Posterior cingulate gyrus (tissue), 11 donors: ENCODE data around the gene WDR45B.
"Not testable (repeated sequence)": the region's sequence is repeated elsewhere in the genome, so short reads cannot be mapped to it uniquely, and the experiment has no call there.

Source experiments
- DNase-seq, 10 donors: peaks; one replicate each; pipeline versions ENCODE4 v3.0.0 to v3.0.0-alpha.2; 2020 to 2021; ENCODE audit warnings: mixed read lengths in 3 of 10
- intact Hi-C: fragments of 100-400 bp; cut with DNase I; formaldehyde crosslinking; loops from one replicate; pipeline ENCODE4 v1.15.1; 2023

Gene WDR45B

GRCh38 chr17:82592289-82592766, 55.9 kb downstream of the WDR45B start:
- intact Hi-C loops: no loop called here
- peak in 1 of 10 donors; percentile 65 for DNase-seq

- DNase-seq: peak in 3 of 10 donors; percentile 48 to 79 (median 61)
- intact Hi-C loops: no loop called here
Observed at GRCh38 chr17:82590881-82591539, 57.2 kb downstream of the WDR45B start.

DNA sequence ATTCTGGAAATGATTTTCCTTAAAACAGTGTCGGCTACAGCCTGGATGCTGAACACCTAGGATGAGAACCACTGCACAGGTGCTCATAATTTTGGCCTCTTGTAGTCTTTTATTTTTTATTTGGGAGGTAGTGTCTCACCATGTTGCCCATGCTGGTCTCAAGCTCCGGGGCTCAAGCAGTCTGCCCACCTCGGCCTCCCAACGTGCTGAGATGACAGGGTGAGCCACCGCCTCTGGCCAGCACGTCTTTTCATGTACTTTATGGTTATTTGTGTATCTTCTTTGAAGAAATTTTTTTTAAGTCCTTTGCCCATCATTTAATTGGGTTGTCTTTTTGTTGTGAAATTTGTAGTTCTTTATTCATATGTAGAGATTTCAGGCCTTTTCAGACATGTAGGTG, 58.0 kb downstream of the WDR45B start:
- intact Hi-C loops: no loop called here
- peak in 3 of 10 donors; percentile 40 to 71 (median 69) for DNase-seq

- peak in 1 of 10 donors; percentile 65 for DNase-seq
- intact Hi-C loops: no loop called here
Observed at GRCh38 chr17:82589851-82590180, 58.4 kb downstream of the WDR45B start.

- DNase-seq: peak in 2 of 10 donors; percentile 55 to 60
- intact Hi-C loops: no loop called here
Observed at GRCh38 chr17:82588266-82589175, 59.7 kb downstream of the WDR45B start.

GRCh38 chr17:82587234-82588086, 60.8 kb downstream of the WDR45B start:
- intact Hi-C loops: no loop called here
- DNase-seq: peak in 2 of 10 donors; percentile 71 to 79

DNA sequence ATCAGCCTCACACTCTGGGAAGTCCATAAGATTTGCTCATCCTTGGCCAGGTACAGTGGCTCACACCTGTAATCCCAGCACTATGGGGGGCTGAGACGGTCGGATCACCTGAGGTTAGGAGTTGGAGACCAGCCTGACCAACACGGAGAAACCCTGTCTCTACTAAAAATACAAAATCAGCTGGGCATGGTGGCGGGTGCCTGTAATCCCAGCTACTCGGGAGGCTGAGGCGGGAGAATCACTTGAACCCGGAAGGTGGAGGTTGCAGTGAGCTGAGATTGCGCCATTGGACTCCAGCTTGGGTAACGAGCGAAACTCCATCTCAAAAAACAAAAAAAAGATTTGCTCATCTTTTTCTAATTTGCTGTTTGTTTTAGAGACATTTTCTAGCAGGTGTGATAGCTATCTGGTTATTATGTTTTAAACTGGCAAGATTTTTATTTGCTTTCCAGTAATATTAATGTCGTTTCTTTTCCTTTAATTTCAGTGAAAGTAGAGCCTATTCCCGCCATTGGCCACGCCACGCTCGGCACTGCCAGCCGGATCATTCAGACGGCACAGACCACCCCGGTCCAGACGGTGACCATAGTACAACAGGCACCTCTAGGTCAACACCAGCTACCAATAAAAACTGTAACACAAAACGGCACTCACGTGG, 61.5 kb downstream of the WDR45B start:
- intact Hi-C loops: no loop called here
- DNase-seq: peak in 2 of 10 donors; percentile 24 to 48

- peak in 2 of 10 donors; percentile 73 to 93 for DNase-seq
- intact Hi-C loops: not testable (repeated sequence)
Observed at GRCh38 chr17:82585935-82586575, 62.2 kb downstream of the WDR45B start.

DNA sequence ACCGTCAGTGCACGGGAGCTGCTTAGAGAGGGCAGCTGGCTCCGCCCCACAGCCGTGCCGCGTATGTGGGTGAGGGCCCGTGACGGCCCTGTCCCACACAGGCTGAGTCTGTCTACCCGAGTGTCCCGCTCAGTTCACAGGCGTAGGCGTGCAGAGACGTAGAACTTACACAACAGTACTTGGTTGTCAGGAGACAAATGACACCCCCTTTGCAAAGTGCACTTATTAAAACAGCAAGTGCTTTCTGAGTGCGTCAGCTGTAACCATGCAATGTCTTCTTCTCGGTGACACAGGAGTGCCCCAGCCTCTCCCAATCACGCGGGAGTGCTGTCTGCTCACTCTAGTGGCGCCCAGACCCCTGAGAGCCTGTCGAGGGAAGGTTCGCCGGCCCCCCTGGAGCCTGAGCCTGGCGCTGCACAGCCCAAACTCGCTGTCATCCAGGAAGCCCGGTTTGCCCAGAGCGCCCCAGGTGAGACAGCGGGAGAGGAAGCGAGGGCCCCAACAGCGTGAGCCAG, 64.5 kb downstream of the WDR45B start:
- intact Hi-C loops: no loop called here
- DNase-seq: peak in 2 of 10 donors; percentile 86 to 88

DNA sequence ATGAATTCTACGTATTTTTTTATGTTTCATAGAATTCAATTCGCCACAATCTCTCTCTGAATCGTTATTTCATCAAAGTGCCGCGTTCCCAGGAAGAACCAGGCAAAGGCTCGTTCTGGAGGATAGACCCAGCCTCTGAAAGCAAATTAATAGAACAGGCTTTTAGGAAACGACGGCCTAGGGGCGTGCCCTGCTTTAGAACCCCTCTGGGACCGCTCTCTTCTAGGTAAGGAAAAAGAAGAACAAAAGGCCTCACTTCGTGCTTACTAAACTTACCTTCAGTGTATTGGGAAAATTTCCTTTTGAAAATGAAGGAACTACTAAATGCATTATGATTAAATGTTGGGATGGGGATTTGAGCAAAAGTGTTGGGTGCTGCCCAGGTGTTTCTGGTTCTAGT, 65.5 kb downstream of the WDR45B start:
- intact Hi-C loops: no loop called here

DNA sequence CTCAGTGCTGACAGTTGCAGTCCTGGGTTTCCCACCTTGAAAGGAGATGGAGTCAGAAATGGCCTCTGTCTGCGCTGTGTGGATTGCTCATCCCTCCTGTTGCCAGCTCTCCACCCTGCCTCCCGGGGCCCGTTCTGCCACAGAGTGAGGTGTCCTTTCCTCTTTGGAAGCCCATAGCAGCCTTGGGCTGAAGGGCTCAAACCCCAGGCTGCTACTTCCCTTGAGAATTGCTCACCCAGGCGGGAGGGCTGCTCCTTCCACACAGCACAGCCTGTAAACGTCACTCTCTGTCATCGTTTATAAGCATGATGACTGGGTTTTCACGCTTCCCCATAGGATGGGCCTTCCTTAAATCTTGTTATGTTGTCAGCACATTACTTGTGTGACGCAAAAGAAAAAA, 66.0 kb downstream of the WDR45B start:
- peak in 2 of 10 donors; percentile 36 to 72 for DNase-seq
- intact Hi-C loops: no loop called here

More for the DNA sequence above, 65.5 kb downstream of the WDR45B start:
- peak in 1 of 10 donors; percentile 1 for DNase-seq

DNA sequence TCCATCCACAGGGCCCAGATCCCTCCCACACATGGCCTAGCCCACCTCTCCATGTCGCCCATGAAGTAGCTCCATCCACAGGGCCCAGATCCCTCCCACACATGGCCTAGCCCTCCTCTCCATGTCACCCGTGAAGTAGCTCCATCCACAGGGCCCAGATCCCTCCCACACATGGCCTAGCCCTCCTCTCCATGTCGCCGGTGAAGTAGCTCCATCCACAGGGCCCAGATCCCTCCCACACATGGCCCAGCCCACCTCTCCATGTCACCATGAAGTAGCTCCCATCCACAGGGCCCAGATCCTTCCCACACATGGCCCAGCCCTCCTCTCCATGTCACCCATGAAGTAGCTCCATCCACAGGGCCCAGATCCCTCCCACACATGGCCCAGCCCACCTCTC, 68.3 kb downstream of the WDR45B start:
- DNase-seq, intact Hi-C loops: not testable (repeated sequence)

DNA sequence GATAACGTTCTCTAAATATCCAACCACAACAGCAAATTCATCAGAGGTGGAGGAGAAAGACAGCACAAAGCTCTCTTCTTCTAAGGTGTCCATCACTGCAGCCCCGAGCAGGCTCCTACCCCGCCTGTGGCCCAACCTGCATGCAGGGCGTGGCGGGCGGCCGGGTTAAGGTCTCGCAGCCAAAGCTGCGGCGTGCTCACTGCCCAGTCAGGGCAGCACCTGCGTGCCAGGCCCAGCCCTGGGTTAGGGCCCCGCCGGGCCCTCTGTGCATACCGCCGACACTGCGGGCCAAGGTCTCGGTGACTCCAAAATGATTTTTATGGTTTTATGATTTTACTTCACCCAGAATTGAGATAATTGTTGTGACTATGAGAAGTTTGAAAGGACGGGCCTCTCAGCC, 70.9 kb downstream of the WDR45B start:
- intact Hi-C loops: no loop called here
- DNase-seq: peak in 2 of 10 donors; percentile 43 to 67

- intact Hi-C loops: not testable (repeated sequence)
- DNase-seq: peak in 2 of 10 donors; percentile 16 to 75
Observed at GRCh38 chr17:82575581-82576221, 72.5 kb downstream of the WDR45B start.

DNA sequence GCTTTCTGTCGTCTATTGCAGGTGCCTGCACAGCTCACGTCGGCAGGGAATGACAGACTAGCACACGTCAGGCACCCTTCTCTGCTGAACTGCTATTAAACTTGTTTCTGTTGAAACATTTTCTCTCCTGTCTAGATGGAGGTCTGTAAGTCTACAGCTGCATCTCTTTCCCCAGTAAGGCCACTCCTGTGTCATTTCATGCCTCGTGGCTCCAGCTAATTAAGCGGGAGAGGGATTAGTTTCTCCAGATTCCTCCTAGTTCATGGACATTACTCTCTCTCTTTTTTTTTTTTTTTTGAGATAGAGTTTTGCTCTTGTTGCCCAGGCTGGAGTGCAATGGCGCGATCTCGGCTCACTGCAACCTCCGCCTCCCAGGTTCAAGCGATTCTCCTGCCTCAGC, 74.2 kb downstream of the WDR45B start:
- peak in 2 of 10 donors; percentile 13 to 59 for DNase-seq
- intact Hi-C loops: no loop called here

- intact Hi-C loops: no loop called here
Observed at GRCh38 chr17:82571855-82572254, 76.4 kb downstream of the WDR45B start.

GRCh38 chr17:82570277-82570676, 78.0 kb downstream of the WDR45B start:
- DNase-seq: peak in 3 of 10 donors; percentile 36 to 56 (median 52)
- intact Hi-C loops: no loop called here

More at GRCh38 chr17:82571855-82572254, 76.4 kb downstream of the WDR45B start:
- DNase-seq: peak in 3 of 10 donors; percentile 20 to 35 (median 21)

- DNase-seq: peak in 2 of 10 donors; percentile 5
Observed at GRCh38 chr17:82569621-82570020, 78.6 kb downstream of the WDR45B start.

More at GRCh38 chr17:82569621-82570020, 78.6 kb downstream of the WDR45B start:
- intact Hi-C loops: no loop called here
